LNCaP clone FGC (cell line): ENCODE measurements around the gene SETDB1.
A peak's percentile ranks its signal among the peaks of the same experiment; 100 is the strongest.
"Not testable (repeated sequence)": the region's sequence is repeated elsewhere in the genome, so short reads cannot be mapped to it uniquely, and the experiment has no call there.

Experiments used
- DNase-seq: peaks from one replicate; pipeline ENCODE4 v3.0.0-alpha.2; 2011; ENCODE audit warnings: low read depth
- H3K4me3 ChIP-seq: 2 replicates; pipeline ENCODE4 v1.5.1; 2011; ENCODE audit warnings: mild to moderate bottlenecking, low read depth, low read length, control low read depth
- TF ChIP-seq, protein P1 (sequence below): IDR thresholded peaks from 2 replicates; pipeline ENCODE4 v1.5.1; 2012; ENCODE audit warnings: mild to moderate bottlenecking; ENCODE audit not compliant: control insufficient read depth, insufficient read depth; ENCODE audit errors: extremely low read depth

The SETDB1 gene

DNA sequence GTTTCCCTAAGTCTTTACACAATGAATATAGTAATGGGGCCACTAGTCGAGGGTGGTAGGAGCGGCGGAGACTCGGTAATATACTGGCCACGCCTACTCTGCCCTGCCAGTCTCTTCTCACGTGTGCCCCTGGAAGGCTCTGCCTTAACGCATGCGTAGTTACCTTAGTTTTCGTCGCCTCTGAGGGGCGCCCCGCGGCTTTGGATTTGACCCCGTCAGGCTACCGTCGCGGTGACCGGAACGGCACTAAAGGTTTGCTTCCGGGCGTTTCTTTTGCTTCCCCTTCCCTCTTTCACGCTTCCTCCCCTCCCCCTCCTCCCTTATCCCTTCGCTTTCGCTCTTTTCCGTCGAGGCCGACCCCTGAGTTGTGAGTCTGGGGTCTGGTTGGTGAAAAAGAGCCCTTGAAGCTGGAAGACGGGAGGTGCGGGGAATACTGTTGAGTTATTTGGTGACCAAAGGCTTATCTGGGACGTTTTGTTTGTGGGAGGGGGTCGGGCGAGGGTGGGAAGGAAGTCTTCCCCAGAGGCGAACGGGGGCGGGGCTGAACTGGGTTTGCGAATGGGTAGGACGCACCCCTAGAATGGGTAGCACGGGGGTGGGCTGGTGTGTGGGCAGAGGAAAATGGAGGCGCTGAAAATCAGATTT, at the start of gene SETDB1:
Gene SETDB1 (plus strand): TSS at position 267 of the 645 bp plus-strand sequence. CDS start 1,352 bp downstream, outside the sequence.
- TF ChIP-seq, protein P1, sequence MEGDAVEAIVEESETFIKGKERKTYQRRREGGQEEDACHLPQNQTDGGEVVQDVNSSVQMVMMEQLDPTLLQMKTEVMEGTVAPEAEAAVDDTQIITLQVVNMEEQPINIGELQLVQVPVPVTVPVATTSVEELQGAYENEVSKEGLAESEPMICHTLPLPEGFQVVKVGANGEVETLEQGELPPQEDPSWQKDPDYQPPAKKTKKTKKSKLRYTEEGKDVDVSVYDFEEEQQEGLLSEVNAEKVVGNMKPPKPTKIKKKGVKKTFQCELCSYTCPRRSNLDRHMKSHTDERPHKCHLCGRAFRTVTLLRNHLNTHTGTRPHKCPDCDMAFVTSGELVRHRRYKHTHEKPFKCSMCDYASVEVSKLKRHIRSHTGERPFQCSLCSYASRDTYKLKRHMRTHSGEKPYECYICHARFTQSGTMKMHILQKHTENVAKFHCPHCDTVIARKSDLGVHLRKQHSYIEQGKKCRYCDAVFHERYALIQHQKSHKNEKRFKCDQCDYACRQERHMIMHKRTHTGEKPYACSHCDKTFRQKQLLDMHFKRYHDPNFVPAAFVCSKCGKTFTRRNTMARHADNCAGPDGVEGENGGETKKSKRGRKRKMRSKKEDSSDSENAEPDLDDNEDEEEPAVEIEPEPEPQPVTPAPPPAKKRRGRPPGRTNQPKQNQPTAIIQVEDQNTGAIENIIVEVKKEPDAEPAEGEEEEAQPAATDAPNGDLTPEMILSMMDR, result no peak
- H3K4me3 ChIP-seq, result peak within 1 kb of the TSS; percentile 81
- DNase-seq, result peak; percentile 95

DNA sequence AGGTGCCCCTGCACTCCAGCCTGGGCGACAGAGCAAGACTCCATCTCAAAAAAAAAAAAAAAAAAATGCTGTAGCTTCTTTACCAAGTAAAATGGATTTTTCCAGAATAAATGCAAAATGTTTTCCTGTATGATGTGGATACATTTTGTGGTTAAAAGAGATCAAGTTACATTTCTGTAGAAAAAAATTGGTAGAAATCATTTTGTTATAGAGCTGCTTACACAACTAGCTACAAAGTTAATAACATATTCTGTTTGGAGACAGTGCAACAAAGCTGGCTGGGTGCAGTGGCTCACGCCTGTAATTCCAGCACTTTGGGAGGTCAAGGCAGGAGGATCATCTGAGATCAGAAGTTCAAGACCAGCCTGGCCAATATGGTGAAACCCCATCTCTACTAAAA, 47.2 kb upstream of the SETDB1 start:
- not testable (repeated sequence) for H3K4me3 ChIP-seq, DNase-seq

DNA sequence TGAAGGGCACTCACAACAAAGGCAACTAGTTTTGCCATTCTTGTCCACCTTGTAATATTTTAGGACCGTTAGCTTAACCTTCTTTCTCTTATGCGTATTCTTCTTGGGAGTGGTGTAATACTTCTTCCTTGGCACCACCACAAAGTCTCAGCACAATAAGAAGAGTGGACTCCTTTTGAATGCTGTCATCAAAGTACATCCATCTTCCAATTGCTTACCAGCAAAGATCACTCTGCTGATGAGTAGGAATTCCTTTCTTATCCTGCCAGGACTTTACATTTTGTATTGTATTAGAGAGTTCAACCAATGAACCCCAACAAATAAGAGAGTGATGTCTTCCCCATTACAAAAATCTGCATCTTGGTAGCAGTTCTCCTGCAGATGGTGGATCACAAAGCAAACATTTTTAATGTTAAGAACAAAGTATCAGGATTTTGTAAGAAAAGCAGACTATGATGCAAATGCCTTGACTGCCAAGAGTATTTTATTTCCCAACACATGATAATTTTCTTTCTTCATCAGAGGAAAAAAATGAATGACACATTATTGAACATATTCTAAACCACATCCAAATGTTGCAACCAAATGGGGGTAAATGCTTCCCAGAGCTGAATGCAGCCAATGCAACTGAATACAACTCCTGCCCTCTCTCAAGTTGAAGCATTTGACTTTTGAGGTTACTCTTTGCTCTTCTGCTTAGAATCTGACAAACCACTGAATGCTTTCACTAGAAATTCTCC, 44.7 kb upstream of the SETDB1 start:
- TF ChIP-seq, protein P1, result no peak
- DNase-seq, result no peak
- no peak overlapping the region for H3K4me3 ChIP-seq

DNA sequence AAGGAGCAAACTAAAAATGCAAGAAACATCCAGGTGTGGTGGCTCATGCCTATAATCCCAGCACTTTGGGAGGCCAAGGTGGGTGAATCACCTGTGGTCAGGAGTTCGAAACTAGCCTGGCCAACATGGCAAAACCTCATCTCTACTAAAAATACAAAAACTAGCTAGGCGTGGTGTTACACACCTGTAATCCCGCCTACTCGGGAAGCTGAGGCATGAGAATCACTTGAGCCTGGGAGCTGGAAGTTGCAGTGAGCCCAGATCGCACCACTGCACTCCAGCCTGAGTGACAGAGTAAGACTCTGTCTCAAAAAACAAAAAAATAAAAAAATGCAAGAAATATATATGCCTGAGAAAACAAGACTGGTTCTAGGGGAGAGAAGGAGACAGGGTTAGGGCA, 43.0 kb upstream of the SETDB1 start:
- not testable (repeated sequence) for DNase-seq, H3K4me3 ChIP-seq

DNA sequence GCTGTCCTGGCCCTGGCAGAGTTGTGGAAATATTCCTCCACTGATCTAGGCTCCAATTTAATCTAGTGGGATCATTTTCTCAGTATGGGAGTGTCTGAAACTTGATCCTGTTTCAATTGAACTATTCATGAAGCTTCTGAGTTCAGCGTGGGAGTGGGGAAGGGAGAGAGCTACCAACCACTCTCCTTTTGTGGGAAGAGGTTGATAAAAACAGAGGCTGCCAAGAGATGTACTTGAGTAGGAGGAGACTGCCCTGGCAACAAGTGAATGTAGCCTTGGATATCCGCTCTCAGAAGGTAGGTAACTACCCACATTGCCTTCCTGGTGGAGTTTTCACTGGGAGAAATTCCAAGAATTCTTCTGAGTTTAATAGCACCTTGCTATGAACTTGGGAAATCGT, 39.1 kb upstream of the SETDB1 start, which contains the start of gene CTXND2:
Gene CTXND2 (plus strand): TSS at position 119 of the 400 bp plus-strand sequence. CDS start 25,179 bp downstream, outside the sequence.
- TF ChIP-seq, protein P1, result no peak
- H3K4me3 ChIP-seq, result no peak within 1 kb of the TSS
- DNase-seq, result no peak

DNA sequence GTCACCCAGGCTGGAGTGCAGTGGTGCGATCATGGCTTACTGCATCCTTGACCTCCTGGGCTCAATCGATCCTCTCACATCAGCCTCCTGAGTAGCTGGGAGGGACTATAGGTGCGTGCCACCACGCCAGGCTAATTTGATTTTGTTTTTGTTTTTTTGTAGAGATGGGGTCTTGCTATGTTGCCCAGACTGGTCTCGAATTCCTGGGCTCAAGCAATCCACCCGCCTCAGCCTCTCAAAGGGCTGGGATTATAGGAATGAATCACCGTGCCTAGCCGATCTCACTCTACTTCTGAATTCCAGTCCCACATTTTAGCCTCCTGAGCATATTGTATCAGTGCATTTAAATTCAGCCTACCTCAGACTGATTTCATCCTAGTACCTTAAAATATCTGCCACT, 37.4 kb upstream of the SETDB1 start:
- no peak overlapping the region for H3K4me3 ChIP-seq
- no peak for DNase-seq
- TF ChIP-seq, protein P1, result no peak

DNA sequence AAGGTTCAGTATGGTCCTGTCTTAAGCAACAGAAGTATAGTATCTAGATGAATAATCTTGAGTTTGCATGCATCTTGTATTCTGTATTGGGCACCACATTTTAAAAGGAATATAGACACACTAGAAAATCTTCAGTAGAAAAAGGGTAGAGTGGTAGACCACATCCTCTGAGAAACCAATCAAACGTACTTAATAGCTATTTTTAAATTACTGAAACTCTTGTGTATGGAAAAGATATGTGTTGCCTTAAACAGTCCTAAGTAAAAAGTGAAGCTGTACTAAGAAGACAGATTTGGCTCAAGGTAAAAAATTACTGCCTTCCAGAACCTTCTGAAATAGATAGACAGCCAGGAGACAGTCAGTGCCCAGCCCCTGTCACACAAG, 36.1 kb upstream of the SETDB1 start:
- H3K4me3 ChIP-seq, result no peak overlapping the region
- DNase-seq, result no peak
- TF ChIP-seq, protein P1, result no peak
